ENCODE data around the gene ZSCAN5B.
"Not testable (repeated sequence)": the region's sequence is repeated elsewhere in the genome, so short reads cannot be mapped to it uniquely, and the experiment has no call there.

The ZSCAN5B gene

GRCh38 chr19:56156768-56157167 is 40.8 kb downstream of the ZSCAN5B start:
- Histone ChIP-seq H3K4me3 (ENCODE audit: low read depth, low read length) (no peak overlapping the region), H3K9me3 (no peaks in the 10 kb centered on the region), H3K36me3 (peaks cover 28% of the 10 kb centered on the region), H3K27me3 (no peaks in the 10 kb centered on the region), H3K4me1 (no peaks in the 10 kb centered on the region)
- TF ChIP-seq CTCF (IDR thresholded peaks at IDR 0.05; ENCODE audit: low read depth, low read length), result no peak
- DNase-seq, result no peak

- H3K27me3 ChIP-seq, result no peaks in the 10 kb centered on the region
- peak; percentile 49 for TF ChIP-seq CTCF (IDR thresholded peaks at IDR 0.05; ENCODE audit: low read depth, low read length)
- H3K4me3 ChIP-seq (ENCODE audit: low read depth, low read length), result no peak overlapping the region
- peak; percentile 26 for DNase-seq
- no peaks in the 10 kb centered on the region for H3K9me3 ChIP-seq
- H3K36me3 ChIP-seq, result peaks cover 28% of the 10 kb centered on the region
- no peaks in the 10 kb centered on the region for H3K4me1 ChIP-seq
These were observed 42.4 kb downstream of the ZSCAN5B start for GRCh38 chr19:56155124-56155687.

GRCh38 chr19:56153507-56153906 is 44.1 kb downstream of the ZSCAN5B start:
- no peaks in the 10 kb centered on the region for H3K4me1 ChIP-seq
- TF ChIP-seq CTCF (IDR thresholded peaks at IDR 0.05; ENCODE audit: low read depth, low read length), result no peak
- DNase-seq, result no peak
- peaks cover 30% of the 10 kb centered on the region for H3K36me3 ChIP-seq
- no peak overlapping the region for H3K4me3 ChIP-seq (ENCODE audit: low read depth, low read length)
- H3K9me3 ChIP-seq, result no peaks in the 10 kb centered on the region
- H3K27me3 ChIP-seq, result no peaks in the 10 kb centered on the region

- TF ChIP-seq CTCF (IDR thresholded peaks at IDR 0.05; ENCODE audit: low read depth, low read length), result no peak
These were observed 44.9 kb downstream of the ZSCAN5B start for GRCh38 chr19:56152644-56153043.

GRCh38 chr19:56150358-56150757 is 47.2 kb downstream of the ZSCAN5B start:
- no peaks in the 10 kb centered on the region for H3K9me3 ChIP-seq
- H3K4me3 ChIP-seq (ENCODE audit: low read depth, low read length), result no peak overlapping the region
- TF ChIP-seq CTCF (IDR thresholded peaks at IDR 0.05; ENCODE audit: low read depth, low read length), result no peak
- no peak for DNase-seq
- H3K36me3 ChIP-seq, result peaks cover 35% of the 10 kb centered on the region
- no peaks in the 10 kb centered on the region for H3K4me1 ChIP-seq
- H3K27me3 ChIP-seq, result no peaks in the 10 kb centered on the region

More at GRCh38 chr19:56152644-56153043, 44.9 kb downstream of the ZSCAN5B start:
- H3K4me1 ChIP-seq, result no peaks in the 10 kb centered on the region
- H3K4me3 ChIP-seq (ENCODE audit: low read depth, low read length), result no peak overlapping the region
- H3K27me3 ChIP-seq, result no peaks in the 10 kb centered on the region
- no peak for DNase-seq
- H3K9me3 ChIP-seq, result no peaks in the 10 kb centered on the region
- peaks cover 37% of the 10 kb centered on the region for H3K36me3 ChIP-seq

GRCh38 chr19:56149656-56150038 is 47.9 kb downstream of the ZSCAN5B start:
- Histone ChIP-seq H3K27me3 (no peaks in the 10 kb centered on the region), H3K36me3 (peaks cover 28% of the 10 kb centered on the region), H3K4me3 (ENCODE audit: low read depth, low read length) (no peak overlapping the region), H3K9me3 (no peaks in the 10 kb centered on the region), H3K4me1 (no peaks in the 10 kb centered on the region)
- DNase-seq, result no peak
- TF ChIP-seq CTCF (IDR thresholded peaks at IDR 0.05; ENCODE audit: low read depth, low read length), result no peak

- not testable (repeated sequence) for DNase-seq; H3K4me1 ChIP-seq; H3K9me3 ChIP-seq; H3K4me3 ChIP-seq (ENCODE audit: low read depth, low read length); H3K27me3 ChIP-seq
- peaks cover 28% of the 10 kb centered on the region for H3K36me3 ChIP-seq
These were observed 48.5 kb downstream of the ZSCAN5B start for GRCh38 chr19:56148955-56149655.
